Inflammatory macrophage treated with lipopolysaccharide for 4 hours (primary cell): ENCODE data around the gene AFAP1L1.
A peak's percentile ranks its signal among the peaks of the same experiment; 100 is the strongest.
"Not testable (repeated sequence)": the region's sequence is repeated elsewhere in the genome, so short reads cannot be mapped to it uniquely, and the experiment has no call there.

Experiments used
- DNase-seq: peaks from one replicate; pipeline ENCODE4 v3.0.0-alpha.2; 2020

Gene AFAP1L1

GRCh38 chr5:149376711-149377447 is 105.2 kb downstream of the AFAP1L1 start:
- no peak for DNase-seq

DNA sequence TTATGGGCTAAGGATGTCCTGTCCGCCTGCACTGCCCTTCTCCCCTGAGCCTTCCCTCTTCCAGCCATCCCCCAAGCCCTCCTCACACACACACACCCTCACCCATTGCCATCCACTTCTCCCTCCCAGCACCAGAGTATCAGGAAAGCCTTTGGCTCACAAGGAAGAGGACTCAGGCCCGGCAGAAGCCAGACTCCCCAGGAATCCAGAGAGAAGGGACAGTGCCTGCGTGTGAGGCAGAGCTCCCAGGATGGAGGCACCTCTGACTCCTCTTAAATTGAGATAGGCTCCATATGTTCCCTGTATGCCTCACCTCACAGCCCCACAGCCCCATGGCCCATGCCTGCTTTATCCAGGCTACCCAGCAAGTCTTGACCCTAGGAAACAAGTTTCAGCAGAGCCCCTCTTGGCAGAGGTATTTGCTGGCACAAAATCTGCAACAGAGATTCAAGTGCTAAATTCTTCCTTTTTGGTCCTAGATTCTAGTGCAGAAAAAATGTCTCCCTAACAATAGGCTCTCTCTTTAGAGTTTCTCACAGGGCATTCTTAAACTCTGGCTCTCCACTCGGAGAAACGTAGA is 106.7 kb downstream of the AFAP1L1 start:
- DNase-seq, result no peak

- no peak for DNase-seq
These were observed 107.6 kb downstream of the AFAP1L1 start, which contains the start of gene IL17B for GRCh38 chr5:149379177-149379761. TSS of gene IL17B (minus strand) at chr5:149379292. CDS start at chr5:149379225, 67 bp downstream.

DNA sequence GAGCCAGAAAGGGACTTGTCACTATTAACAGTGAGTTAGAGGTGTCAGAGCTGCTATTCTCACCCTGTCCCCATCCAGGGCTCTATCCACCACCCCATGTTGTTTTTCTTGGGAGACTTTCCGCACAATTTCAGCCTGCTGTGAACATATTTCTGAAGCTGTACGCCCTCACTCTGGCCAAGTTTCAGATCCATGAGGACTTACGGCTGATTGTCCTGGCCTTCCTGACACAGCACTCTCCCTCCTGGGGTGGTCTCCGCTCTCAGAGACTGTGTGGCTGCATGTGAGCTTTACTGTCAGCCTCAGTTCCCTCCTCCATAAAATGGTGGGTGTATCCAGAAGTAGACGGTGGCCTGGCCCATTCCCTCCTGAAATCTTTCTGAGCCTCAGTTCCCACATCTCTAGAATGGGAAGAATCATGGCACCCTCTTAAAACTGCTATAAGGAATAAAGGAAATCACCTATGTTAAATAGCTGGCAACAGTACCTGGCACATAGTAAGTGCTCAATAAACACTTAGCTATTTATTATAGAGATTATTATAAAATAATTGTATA is 108.2 kb downstream of the AFAP1L1 start:
- no peak for DNase-seq

DNA sequence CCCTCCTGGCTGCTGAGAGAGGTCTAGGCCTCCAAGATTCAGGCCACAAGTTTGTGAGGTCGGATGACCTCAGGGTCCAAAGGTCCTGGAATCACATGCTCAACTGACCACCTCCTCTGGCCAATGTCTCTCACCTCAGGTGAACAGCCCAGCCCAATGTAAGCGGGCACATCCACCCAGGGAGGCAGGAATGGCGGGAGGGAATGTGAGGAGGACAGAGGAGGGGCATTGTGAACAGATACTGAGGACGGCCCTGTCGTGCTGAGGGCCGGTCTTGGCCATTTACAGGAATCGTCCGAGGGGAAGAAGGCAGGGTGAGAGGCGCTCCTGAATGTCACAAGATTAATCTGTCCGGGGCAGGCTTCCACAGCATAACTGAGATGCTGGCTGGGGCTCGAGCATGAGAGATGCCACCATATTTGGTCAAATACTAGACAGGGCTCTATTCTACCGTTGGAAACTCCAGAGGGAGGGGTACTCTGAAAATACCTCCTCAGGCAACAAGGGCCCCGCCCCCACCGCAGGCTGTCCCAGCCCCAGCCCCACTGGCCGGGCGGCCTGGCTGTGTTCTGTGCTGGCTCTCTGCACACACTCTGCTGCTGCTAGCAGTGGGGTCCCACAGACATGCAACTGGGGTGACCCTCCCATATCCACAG is 108.9 kb downstream of the AFAP1L1 start:
- DNase-seq, result no peak

DNA sequence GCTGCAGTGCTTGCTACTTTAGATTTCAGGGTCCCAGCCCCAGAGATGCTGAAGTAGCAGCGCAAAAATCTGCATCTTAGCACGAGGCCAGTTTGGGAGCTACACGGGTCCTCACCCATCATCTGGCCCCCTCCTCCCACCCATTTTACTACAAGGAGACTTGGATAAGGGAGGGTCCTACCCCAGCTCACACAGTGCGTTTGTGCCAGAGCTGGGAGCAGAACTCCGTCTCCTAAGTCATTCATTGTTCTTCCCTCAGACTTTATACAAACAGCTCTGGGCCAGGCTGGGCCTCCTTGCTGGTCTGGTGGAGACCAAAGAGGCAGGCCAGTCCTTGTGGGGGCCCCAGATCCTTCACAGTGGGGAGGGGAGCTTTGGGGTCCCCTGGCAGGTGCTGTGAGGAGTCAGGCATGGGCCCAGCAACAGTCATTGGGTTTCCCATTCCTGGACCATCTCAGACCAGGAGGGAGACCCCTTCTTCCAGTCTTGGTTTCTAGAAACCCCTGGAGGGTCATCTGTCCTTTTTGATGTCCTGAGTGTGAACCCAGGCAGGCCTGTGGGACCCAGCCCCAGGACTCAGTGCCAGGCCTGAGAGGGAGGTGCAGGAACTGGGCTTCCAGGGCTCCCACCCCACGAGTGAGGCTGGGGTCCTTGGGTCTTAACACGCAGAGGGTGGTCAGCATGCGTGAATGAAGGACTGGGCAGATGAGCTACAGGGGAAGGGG is 109.8 kb downstream of the AFAP1L1 start:
- no peak for DNase-seq

GRCh38 chr5:149381986-149382338 is 110.3 kb downstream of the AFAP1L1 start:
- peak; percentile 55 for DNase-seq

GRCh38 chr5:149382517-149383220 is 111.0 kb downstream of the AFAP1L1 start:
- no peak for DNase-seq

DNA sequence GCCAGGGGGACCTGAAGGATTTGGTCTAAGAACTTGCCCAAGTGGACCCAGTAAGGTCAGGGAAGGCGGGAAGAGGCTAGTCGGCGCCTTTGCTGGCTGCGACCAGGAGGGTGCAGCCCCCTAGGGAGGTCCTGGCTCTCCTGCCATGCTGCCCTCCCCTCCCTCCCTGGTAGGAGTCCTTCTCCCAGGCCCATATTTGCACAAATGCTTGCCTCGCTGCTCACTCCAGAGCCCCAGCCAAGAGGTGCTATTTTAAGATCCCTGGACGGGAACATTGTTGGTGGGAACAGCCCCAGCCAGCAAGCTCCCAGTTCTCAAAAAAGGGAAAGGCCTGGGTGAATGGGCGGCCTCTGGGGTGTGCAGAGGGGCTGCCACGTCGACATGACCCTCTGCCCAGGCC is 111.7 kb downstream of the AFAP1L1 start:
- DNase-seq, result no peak

- no peak for DNase-seq
These were observed 114.5 kb downstream of the AFAP1L1 start for GRCh38 chr5:149386166-149386565.

DNA sequence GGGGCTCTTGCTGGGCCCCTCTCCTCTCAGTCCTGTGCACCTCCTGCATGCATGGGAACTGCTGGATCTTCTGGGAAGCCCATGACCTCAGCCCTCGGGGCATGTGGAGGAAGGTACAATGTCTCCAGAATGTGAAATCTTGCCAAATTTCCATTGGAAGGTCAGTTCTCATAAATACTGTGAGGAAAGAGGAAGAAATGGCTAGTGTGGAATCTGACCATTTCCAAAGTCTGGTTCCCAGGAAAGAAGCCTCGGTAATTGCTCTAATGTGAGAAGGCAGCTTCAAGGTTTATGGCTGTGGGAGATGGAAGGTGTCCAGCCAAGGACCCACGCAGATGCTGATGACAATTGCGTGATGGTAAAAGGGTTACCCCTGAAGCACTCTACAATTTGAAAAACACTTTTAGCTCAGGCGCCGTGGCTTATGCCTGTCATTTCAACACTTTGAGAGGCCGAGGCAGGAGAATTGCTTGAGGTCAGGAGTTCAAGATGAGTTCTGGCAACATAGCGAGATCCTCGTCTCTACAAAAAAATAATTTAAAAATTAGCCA is 115.5 kb downstream of the AFAP1L1 start:
- no peak for DNase-seq

GRCh38 chr5:149387982-149388381 is 116.3 kb downstream of the AFAP1L1 start:
- no peak for DNase-seq

DNA sequence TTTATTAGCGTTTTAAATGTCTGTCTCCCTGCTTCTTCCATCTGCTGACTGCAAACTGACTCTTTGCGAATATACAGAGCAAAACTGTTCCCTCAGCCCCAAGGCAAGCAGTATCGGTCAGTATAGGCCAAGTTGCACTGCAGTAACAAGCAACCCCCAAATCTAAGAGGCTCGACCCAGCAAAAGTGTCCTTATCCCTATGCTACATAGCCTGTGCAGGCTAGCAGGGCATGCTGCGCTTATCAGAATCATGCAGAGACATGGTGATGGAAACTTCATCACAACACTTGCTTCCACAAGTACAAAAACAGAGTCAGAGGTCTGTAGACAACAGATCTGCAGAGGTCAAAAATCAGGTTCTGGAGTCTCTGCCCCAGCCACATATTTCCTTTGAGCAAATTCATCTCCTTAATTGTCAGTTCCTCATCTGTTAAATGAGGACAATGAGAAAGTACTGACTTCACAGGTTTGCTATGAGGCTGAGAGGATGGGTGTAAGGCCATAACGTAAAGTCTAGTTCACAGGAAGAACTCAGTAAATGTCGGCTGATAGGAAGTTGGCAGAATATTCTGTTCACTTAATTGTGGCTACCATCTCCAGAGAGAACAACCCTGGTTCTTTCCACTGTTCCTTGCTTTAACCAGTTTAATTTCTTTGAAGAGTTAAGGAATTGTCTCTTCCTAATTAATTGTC is 117.0 kb downstream of the AFAP1L1 start:
- DNase-seq, result no peak

DNA sequence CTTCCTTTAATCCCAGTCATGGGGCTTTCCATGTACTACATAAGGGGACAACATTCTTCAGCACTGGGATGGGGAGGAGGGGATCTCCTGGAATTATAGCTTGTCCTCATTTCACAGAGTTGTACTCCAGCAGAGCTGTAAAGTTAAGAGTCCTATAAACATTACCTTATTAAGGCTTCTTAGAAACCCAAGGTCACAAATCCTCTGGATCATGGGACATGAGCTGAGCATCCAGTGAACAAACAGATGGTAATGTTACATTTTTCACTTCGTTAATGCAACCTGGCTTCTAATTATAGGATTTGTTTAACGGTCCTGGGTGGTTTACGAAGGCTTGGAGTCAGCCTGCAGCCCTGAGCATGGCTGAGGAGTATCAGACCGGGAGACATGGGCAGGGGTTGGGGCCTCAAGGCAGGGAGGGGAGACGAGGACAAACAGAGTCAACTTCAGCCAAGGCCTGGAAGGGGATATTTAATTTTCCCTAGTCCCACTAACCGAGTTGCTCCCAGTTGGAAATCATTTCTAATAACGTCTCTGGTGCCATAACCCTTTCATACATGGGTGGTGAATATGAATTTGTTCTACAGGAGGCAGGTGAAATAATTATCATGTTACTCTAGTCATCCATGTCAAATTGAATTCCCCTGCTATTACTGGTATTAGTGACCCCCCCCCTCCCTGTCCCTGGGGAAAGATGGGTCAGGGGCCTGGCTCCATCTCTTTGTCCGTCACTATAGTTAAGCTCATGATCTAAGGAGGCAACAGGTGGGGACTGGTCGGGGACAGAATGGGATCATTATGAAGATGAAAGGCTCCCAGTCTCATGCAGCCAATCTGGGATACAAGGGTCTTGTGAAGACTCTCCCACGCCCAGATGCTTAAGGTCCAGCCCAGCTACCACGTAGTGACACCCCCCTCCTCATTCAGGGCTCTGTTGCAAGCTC is 118.2 kb downstream of the AFAP1L1 start:
- no peak for DNase-seq

DNA sequence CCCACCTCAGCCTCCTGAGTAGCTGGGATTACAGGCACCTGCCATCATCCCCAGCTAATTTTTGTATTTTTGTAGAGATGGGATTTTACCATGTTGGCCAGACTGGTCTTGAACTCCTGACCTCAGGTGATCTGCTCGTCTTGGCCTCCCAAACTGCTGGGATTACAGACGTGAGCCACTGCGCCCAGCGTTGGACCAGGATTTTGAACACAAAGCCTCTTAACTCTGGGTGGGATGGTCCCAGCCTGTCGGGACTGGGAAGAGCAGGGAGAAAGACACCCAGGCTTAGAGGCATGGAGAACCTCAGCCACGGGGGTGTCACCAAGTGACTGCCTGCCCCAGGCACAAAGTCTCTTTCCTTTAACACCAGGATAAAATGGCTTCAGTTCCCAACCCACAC is 119.4 kb downstream of the AFAP1L1 start:
- not testable (repeated sequence) for DNase-seq
